ENCODE results near the gene SH3RF3.

Gene SH3RF3

DNA sequence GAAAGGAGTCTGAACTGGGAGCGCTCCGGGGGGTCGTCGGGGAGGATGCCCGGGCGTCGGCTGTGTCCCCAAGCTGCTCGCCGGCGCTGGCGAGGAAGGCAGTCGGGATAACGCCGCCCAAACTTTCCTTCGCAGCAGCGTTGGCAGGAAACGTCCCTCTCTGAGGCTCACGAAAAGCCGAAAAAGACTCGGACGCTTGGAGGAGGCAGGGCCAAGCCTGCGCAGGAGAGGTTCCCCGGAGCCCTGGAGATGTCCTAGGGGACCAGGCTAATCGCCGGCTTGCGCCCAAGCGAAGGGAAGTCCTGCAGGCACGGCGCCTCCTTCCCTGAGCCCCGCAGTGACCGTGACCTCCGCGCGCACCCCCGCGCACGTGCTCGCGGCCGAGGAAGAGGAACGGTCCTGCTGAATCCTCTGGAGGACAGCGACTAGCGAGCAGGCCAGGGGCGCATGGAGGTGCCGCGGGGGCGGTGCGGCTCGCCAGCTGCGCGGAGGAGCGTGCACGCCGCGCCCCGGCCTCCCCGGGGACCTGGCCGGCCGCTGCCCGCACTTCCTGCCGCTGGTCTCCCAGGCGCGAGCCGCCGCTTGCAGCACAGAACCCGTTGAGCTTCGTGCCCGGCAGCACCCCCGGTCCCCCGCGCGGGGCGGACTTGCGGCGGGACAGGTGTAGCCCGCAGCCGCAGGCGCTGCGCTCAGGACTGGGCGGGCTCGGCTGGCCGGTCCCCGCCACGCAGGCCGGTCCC is at the start of gene SH3RF3:
SH3RF3 (plus strand) TSS at position 590 of the 740 bp plus-strand sequence.
- DNase-seq (ENCODE audit: low read depth, low spot score), result no peak
- TF ChIP-seq, protein P1, sequence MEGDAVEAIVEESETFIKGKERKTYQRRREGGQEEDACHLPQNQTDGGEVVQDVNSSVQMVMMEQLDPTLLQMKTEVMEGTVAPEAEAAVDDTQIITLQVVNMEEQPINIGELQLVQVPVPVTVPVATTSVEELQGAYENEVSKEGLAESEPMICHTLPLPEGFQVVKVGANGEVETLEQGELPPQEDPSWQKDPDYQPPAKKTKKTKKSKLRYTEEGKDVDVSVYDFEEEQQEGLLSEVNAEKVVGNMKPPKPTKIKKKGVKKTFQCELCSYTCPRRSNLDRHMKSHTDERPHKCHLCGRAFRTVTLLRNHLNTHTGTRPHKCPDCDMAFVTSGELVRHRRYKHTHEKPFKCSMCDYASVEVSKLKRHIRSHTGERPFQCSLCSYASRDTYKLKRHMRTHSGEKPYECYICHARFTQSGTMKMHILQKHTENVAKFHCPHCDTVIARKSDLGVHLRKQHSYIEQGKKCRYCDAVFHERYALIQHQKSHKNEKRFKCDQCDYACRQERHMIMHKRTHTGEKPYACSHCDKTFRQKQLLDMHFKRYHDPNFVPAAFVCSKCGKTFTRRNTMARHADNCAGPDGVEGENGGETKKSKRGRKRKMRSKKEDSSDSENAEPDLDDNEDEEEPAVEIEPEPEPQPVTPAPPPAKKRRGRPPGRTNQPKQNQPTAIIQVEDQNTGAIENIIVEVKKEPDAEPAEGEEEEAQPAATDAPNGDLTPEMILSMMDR (IDR thresholded peaks at IDR 0.05; ENCODE audit: insufficient read depth, low read length, missing control alignments), result no peak
- ChIA-PET CTCF (interaction anchor here (0.5 to 10.5 kb wide), 23 partner anchors 9 to 585 kb away, joined by 3 to 155 read pairs (median 4); no protein-coding TSS in a partner anchor), POLR2A (interaction anchor here (0.9 to 1.1 kb wide), 3 partner anchors 203 to 359 kb away, joined by 3 to 6 read pairs (median 3); no protein-coding TSS in a partner anchor)
- peak within 1 kb of the TSS; percentile 72 for H3K4me3 ChIP-seq (ENCODE audit: low read depth, low read length)

DNA sequence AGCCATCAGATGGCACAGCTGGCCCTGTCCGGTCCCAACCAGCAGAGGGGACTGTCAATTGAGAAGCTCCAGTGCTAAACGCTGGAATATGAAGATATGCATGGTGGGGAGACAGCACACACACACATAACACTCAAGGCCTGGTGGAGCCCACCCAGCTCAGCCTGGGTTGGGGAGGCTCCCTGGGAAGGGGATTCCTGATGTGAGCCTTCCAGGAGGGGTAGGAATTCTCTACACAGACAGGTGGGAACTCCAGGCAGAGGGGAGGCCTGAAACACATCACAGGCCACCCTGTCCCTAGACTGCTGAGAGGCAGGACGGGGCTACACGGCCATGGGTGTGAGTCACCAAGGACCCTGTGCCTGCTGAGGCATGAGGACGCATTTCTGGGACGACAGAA is 49.4 kb upstream of the SH3RF3 start:
- CTCF ChIA-PET, result interaction anchor here (1.3 kb wide), 1 partner anchor 430 kb away, joined by 5 read pairs; no protein-coding TSS in a partner anchor
- POLR2A ChIA-PET, result no interaction called here
- TF ChIP-seq, protein P1 (IDR thresholded peaks at IDR 0.05; ENCODE audit: insufficient read depth, low read length, missing control alignments), result no peak

DNA sequence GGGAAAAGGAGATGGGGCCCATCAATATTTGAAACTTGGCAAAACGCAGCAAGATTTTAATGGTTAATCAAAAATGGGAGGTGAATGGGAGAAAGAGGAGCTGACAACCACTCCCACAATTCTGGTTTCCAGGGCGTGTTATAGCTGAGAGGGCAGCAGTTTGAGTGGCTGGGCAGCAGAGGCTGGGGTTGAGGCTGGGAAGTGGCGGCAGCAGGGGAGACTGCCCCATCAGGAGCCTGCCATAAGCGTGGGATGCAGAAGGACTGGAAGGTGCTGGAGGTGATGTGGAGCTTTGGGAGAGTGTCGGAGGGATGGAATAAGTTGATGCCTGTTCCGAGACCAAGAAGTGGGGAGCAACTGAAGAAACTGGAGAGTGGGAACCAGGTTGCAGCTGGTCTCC is 48.9 kb upstream of the SH3RF3 start:
- TF ChIP-seq, protein P1 (IDR thresholded peaks at IDR 0.05; ENCODE audit: insufficient read depth, low read length, missing control alignments), result no peak
- no peak overlapping the region for H3K4me3 ChIP-seq (ENCODE audit: low read depth, low read length)
- POLR2A ChIA-PET, result no interaction called here
- CTCF ChIA-PET, result interaction anchor here (1.3 kb wide), 1 partner anchor 430 kb away, joined by 5 read pairs; no protein-coding TSS in a partner anchor
- no peak for DNase-seq (ENCODE audit: low read depth, low spot score)

More for the DNA sequence above, 49.4 kb upstream of the SH3RF3 start:
- no peak for DNase-seq (ENCODE audit: low read depth, low spot score)
- H3K4me3 ChIP-seq (ENCODE audit: low read depth, low read length), result no peak overlapping the region

DNA sequence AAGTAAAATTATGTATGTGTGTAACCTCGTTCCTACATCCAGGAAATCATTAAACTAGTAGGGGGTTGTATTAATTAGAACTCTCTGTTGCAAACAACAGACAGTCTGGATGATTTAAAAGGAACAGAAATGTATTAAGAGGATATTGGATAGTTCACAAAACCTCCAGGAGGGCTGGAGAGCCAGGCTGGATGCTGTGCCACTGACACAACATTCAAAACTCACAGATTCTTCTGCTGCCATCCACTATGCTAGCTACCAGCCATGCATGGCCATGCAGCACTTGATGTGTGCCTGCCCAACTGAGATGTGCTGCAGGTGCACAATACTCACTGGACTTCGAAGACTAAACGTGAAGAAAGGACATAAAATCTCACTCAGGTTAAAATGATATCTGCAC is 48.2 kb upstream of the SH3RF3 start:
- TF ChIP-seq, protein P1 (IDR thresholded peaks at IDR 0.05; ENCODE audit: insufficient read depth, low read length, missing control alignments), result no peak
- no peak for DNase-seq (ENCODE audit: low read depth, low spot score)

DNA sequence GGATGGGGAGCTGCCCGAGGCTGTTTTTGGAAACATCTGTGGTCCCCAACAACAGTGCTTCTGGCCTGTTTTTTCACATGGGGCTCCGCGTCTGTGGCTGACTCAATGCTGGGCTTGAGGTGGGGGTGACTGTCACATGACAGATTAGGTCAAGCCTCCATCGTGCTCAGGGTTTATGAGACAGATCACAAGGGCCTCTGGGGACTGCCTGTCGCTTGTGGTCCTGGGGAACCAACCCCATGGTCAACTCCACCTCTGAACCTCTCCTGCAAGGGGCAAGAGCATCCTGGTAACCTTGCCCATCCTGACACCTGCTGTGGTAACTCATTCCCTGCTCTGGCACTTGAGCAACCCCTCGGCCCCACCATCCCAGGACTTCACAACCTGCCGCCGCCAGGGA is 47.6 kb upstream of the SH3RF3 start:
- TF ChIP-seq, protein P1 (IDR thresholded peaks at IDR 0.05; ENCODE audit: insufficient read depth, low read length, missing control alignments), result no peak
- POLR2A ChIA-PET, result no interaction called here
- CTCF ChIA-PET, result no interaction called here
- no peak for DNase-seq (ENCODE audit: low read depth, low spot score)
- no peak overlapping the region for H3K4me3 ChIP-seq (ENCODE audit: low read depth, low read length)

More for the DNA sequence above, 48.2 kb upstream of the SH3RF3 start:
- POLR2A ChIA-PET, result no interaction called here
- no peak overlapping the region for H3K4me3 ChIP-seq (ENCODE audit: low read depth, low read length)
- CTCF ChIA-PET, result no interaction called here

DNA sequence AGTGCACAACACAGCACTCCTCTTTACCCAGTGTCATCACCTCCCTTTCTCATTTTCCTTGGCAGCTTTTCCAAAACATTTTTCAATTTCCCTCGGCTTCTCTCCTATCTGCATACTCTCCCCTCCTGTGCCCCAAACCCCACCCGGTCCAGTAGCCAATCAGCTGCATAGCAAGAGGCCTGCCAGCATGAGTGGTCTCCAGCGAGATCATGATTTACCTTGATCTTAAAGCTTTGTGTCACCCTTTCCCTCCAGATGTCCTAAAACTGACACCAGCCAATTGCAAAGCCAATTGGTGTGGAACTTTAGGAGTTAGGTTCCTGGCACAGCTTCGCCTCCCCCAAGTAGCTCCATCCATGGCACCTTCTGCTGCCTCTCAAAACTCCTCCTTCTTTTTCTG is 45.2 kb upstream of the SH3RF3 start:
- ChIA-PET POLR2A (no interaction called here), CTCF (no interaction called here)
- no peak overlapping the region for H3K4me3 ChIP-seq (ENCODE audit: low read depth, low read length)
- TF ChIP-seq, protein P1 (IDR thresholded peaks at IDR 0.05; ENCODE audit: insufficient read depth, low read length, missing control alignments), result no peak
- no peak for DNase-seq (ENCODE audit: low read depth, low spot score)

Data from AG04449 (cell line).